HG03139 (cell line): ENCODE data around the gene SLAMF9.

ENCODE experiments used
- ATAC-seq: cut with Tn5 transposase; IDR thresholded peaks from one replicate; pipeline ENCODE4 v1.9.1; 2021; ENCODE audit not compliant: unreplicated experiment

SLAMF9 gene

DNA sequence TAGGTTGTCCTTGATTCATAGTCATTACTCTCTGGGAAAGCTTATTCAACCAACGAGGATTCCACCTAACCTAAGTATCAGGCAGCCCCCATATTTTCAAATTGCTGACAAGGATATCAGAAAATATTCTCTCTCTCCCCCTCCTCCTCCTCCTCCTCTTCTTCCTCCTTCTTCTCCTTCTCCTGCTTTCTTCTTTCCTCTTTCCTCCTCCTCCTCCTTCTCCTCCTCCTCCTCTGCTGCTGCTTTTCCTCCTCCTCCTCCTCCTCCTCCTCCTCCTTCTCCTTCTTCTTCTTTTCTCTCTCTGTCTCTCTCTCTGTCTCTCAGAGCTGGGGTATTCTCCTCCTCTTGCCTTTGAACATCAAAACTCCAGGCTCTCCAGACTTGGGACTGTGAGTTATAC is 6.1 kb downstream of the SLAMF9 start:
- no peak for ATAC-seq

DNA sequence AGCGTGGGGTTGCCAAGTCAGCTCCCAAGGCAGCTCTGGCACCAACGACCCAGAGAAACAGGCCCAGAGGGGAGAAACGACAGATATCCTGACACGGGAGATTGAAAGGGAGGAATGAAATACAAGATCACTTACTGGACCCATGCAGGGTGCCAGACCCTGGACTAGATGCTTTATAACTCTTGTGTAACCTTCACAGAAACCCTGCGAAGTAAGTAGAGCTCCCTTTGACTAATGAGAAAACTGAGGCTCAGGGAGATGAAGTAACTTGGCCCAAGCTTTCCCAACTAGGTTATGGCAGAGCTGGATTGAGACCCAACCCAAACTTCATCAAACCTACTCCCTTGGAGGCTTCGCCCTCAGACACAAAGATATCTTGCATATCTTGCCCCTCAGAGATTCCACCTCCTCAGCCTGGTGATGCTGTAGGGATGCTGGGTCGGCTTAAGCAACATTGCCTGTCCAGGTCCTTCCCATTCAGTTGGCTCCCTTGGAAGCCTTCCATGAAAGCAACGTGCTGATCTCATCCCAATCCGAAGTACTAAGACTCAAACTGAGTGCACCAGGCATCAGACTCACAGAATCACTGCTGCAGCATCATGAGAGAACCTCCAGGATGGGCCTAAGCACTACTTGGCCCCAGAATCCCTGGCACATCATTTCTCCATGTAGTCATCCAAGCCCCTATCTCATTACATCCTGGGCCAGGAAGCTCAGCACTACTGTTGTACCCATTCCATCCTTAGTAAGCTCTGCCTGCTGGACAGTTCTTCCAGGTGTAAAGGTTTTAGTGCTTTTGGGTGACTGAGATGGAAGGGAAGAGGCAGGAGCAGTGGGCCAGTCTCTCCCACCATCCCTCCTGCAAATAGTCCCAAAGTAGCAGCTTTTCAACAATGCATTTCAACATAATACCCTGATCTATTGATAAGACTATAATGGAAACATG is 7.5 kb downstream of the SLAMF9 start:
- no peak for ATAC-seq

- ATAC-seq = no peak
Observed at GRCh38 chr1:159945483-159946241, 8.4 kb downstream of the SLAMF9 start, which contains the start of gene IGSF9. Gene IGSF9, minus strand, starts transcription at chr1:159945613. Its CDS starts 2,159 bp downstream, at chr1:159943454.

- no peak for ATAC-seq
Observed at GRCh38 chr1:159944623-159945455, 9.2 kb downstream of the SLAMF9 start.

DNA sequence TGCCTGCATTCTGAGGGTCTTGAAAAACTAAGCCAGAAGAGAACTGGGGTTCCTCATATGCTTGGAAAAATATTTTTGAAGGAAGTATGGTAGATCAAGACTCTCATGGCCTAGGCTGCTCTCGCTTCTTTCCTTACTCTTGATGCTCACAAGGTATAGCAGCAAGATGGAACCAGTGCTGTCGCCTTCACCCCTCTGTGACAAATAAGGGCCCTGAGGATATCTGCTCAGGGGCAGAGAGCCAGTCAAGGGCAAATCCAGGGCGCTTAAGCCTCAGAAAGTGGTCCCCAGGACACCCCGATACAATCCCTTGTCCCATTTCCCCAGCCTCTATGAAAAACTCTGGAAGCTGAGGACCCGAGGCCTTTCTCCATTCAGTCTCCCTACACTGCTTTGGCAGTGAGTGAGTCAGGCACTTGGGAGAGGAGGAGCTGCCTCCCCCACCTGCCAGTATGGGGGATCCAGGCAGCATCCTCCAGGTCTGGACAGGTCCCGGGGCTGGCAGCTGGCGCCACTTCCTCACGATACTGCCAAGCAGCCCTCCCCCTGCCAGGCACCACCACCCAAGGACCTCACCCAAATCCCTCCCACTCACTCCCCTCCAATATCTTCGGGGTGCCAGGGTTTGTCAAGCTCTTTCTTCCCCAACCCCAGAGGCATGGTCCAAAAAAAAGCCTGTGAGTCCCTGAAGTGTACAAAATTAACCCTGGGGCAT is 10.0 kb downstream of the SLAMF9 start:
- no peak for ATAC-seq

GRCh38 chr1:159943278-159943640 is 10.8 kb downstream of the SLAMF9 start:
- no peak for ATAC-seq

- no peak for ATAC-seq
Observed at GRCh38 chr1:159942632-159943277, 11.3 kb downstream of the SLAMF9 start.

- ATAC-seq = no peak
Observed at GRCh38 chr1:159941591-159942560, 12.2 kb downstream of the SLAMF9 start.

DNA sequence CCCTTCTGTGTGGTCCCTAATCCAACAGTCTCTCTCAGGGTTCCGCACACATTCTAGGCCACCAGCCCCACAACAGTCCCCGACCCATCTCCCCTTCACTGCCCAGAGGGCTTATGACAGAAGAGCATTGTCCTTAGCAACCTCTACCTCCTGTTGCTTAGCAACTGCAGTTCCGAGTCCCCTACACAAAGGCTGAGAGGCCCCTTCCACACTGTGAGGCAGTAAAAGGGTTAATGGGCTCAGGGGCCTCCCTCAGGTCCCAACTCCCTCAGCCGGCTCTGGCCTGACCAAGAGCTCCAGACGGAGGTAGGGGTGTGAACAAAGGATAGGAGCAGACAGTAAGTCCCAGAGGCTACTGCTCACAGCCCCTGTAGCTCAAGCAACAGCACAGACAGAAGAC is 12.9 kb downstream of the SLAMF9 start:
- ATAC-seq = no peak

- ATAC-seq = no peak
Observed at GRCh38 chr1:159940006-159940620, 13.9 kb downstream of the SLAMF9 start.

GRCh38 chr1:159939678-159940002 is 14.4 kb downstream of the SLAMF9 start:
- no peak for ATAC-seq

DNA sequence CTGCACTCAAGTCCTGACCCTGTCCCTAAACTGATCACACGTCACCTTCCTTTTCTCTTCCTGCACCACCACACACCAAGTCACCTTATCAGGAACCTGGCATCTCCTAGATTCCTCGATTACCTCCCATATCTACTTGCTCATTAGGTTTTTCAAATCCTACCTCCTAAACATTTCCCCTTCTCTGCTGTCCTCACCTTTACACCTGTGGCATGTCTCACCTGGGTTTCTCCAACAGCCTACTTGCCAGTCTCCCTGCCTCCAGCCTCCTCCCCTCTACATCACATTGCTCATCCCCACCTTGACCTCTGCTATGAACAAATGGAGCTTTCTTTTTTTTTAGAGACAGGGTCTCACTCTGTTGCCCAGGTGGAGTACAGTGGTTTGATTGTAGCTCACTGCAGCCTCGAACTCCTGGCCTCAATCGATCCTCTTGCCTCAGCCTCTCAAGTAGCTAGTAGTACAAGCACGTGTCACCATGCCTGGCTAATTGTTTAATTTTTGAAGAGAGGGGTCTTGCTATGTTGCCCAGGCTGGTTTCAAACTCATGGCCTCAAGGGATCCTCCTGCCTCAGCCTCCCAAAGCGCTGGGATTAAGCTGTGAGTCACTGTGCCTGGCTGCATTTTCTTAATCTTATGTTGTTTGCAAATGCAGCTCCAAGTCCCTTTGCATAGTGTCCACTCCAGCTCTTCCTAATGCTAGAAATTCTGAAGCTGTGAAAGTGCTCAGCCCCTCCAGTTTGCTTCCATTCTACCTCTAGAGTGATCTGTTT is 14.9 kb downstream of the SLAMF9 start:
- ATAC-seq = no peak

GRCh38 chr1:159938211-159938852 is 15.7 kb downstream of the SLAMF9 start:
- ATAC-seq = no peak

DNA sequence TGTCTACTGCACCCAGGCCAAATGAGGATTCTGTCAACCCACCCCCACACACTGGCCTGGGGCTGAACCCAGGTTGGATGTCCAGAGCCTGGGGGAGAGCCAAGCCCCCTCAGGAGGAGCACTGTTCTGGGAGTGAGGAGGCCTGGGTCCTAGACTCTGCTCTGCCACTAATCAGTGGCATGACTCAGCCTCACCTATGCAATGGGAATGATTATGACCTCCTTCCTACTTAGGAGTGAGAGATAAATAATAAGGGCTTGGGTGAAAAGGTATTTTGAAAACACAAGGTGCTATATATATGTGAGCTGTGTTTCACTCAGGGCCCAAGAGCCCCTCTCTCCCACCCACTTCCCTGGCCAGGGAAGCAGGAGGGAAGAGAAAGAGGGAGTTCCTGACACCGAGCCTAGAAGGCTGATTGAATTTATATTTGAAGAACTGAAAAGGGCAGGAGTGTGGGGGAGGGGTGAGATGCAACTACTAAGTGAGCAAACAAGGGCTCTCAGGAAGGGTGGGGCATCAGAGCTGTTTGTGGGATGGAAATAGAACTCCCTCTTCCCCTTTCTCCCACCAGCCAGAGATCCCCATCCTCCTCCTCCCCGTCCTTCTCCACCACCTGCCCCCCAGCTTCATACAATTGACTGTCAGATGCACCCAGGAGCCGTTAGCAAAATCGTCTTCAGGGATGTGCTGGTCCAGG is 16.8 kb downstream of the SLAMF9 start:
- no peak for ATAC-seq

DNA sequence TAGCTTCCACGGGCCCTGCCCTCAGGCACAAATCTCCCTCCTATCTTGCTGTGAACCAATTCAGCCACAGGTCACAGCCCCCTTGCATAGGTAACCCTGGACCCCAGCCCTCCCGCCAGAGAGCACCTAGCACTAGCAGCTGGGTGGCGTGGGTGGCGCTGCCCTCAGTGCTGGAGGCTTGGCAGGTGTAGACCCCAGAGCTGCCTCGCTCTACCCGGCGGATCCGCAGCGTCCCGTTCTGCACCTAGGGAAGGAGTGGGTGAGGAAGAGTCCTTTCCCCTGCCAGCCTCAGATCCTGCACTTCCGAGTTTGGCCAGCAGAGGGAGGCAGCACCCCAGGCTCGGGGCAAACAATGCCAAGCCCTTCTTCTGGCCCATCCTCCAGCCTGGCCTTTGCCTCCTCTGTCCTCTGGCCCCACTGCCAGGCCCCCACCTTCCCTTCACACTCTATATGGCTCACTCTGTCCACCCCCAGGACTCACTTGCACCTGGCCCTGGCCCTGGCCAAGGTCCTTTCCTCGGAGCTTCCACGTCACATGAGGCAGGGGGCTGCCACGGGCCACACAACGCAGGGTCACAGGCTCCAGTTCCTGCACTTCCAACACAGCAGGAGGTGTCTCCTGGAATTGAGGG is 17.6 kb downstream of the SLAMF9 start:
- ATAC-seq = no peak

GRCh38 chr1:159935719-159936272 is 18.2 kb downstream of the SLAMF9 start:
- ATAC-seq = no peak
